ENCODE results near the gene MAEA. TPM values are rescaled to one million over a fixed set of nuclear protein-coding genes. Genes with fewer than 3 reads are reported as not detected.

MAEA gene
- polyA plus RNA-seq, 1 experiment = 94.4 TPM

DNA sequence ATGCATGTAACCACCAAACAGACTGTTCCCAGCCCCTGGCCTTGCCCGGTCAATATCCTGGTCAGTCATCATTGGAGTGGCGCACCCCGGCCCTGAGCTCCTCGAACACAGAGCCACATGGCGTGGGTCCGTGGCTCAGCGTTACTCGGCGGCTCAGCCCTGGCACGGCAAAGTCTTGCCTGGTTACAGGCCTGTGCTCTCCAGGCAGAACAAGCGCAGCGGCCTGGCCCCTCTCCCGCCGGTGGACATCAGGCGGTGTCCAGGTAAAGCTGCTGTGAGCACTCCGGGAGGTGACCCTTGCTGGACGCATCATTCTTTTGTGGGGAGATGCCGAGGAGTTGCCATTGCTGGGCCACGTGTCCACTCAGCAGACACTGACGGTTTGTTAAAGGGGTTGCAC lies 51.2 kb downstream of the MAEA start:
- peaks cover 41% of the 10 kb centered on the region for H3K36me3 ChIP-seq (ENCODE audit: control insufficient read depth, insufficient read depth, low read length)
- TF ChIP-seq, protein P1, sequence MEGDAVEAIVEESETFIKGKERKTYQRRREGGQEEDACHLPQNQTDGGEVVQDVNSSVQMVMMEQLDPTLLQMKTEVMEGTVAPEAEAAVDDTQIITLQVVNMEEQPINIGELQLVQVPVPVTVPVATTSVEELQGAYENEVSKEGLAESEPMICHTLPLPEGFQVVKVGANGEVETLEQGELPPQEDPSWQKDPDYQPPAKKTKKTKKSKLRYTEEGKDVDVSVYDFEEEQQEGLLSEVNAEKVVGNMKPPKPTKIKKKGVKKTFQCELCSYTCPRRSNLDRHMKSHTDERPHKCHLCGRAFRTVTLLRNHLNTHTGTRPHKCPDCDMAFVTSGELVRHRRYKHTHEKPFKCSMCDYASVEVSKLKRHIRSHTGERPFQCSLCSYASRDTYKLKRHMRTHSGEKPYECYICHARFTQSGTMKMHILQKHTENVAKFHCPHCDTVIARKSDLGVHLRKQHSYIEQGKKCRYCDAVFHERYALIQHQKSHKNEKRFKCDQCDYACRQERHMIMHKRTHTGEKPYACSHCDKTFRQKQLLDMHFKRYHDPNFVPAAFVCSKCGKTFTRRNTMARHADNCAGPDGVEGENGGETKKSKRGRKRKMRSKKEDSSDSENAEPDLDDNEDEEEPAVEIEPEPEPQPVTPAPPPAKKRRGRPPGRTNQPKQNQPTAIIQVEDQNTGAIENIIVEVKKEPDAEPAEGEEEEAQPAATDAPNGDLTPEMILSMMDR (IDR thresholded peaks at IDR 0.05; ENCODE audit: insufficient read depth, low read depth, low read length) = no peak
- DNase-seq (ENCODE audit: low read depth) = no peak
- H3K4me3 ChIP-seq (ENCODE audit: low read depth, low read length) = no peak overlapping the region
- POLR2A ChIA-PET = no interaction called here
- H3K27me3 ChIP-seq (ENCODE audit: control insufficient read depth, insufficient read depth, low read length) = no peaks in the 10 kb centered on the region
- CTCF ChIA-PET = interaction anchor here (1.3 kb wide), 1 partner anchor 15 kb away, joined by 4 read pairs; no protein-coding TSS in a partner anchor

DNA sequence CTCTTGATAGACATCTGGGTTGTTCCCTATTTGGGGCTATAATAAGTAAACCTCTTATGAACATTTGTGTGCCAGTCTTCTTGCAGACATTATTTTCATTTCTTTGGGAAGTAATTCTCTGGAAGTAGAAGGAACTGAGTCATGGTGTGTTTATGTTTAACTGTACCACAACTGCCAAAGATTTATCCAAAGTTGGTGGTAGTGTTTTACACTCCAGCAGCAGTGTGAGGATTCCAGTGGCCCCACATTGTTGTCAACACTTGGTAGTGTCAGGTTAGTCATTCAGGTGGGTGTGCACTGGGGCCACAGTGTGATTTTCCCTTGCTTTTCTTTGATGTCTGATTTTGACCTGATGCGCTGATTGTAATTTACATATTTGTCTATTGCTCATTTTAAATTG lies 52.3 kb downstream of the MAEA start:
- CTCF ChIA-PET = interaction anchor here (1.3 kb wide), 1 partner anchor 14 kb away, joined by 4 read pairs; no protein-coding TSS in a partner anchor

DNA sequence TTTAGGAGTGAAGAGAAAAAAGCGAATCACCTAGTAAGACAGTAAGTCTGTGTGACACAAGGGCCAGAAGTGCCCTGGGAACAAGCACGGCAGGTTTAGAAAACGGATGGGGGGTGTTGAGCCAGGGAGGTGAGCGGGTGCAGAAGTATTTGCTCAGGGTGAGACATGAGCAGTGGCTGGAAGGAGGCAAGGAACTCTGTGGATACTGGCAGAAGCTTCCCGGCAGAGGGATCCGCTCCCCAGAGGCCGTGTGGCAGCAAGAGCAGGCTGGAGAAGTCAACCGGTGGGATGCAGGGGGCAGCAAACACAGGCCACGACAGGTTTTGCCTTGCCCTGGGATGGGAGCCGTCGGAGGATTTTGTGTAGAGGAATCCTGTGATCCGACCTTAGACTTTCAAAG lies 55.0 kb downstream of the MAEA start:
- TF ChIP-seq, protein P1 (IDR thresholded peaks at IDR 0.05; ENCODE audit: insufficient read depth, low read depth, low read length) = no peak
- ChIA-PET POLR2A (no interaction called here), CTCF (no interaction called here)
- peaks cover 14% of the 10 kb centered on the region for H3K36me3 ChIP-seq (ENCODE audit: control insufficient read depth, insufficient read depth, low read length)
- H3K27me3 ChIP-seq (ENCODE audit: control insufficient read depth, insufficient read depth, low read length) = no peaks in the 10 kb centered on the region
- DNase-seq (ENCODE audit: low read depth) = no peak
- H3K4me3 ChIP-seq (ENCODE audit: low read depth, low read length) = no peak overlapping the region

More for the DNA sequence above, 52.3 kb downstream of the MAEA start:
- Histone ChIP-seq H3K27me3 (ENCODE audit: control insufficient read depth, insufficient read depth, low read length) (no peaks in the 10 kb centered on the region), H3K4me3 (ENCODE audit: low read depth, low read length) (no peak overlapping the region), H3K36me3 (ENCODE audit: control insufficient read depth, insufficient read depth, low read length) (peaks cover 35% of the 10 kb centered on the region)
- TF ChIP-seq, protein P1 (IDR thresholded peaks at IDR 0.05; ENCODE audit: insufficient read depth, low read depth, low read length) = no peak
- DNase-seq (ENCODE audit: low read depth) = no peak
- POLR2A ChIA-PET = no interaction called here

DNA sequence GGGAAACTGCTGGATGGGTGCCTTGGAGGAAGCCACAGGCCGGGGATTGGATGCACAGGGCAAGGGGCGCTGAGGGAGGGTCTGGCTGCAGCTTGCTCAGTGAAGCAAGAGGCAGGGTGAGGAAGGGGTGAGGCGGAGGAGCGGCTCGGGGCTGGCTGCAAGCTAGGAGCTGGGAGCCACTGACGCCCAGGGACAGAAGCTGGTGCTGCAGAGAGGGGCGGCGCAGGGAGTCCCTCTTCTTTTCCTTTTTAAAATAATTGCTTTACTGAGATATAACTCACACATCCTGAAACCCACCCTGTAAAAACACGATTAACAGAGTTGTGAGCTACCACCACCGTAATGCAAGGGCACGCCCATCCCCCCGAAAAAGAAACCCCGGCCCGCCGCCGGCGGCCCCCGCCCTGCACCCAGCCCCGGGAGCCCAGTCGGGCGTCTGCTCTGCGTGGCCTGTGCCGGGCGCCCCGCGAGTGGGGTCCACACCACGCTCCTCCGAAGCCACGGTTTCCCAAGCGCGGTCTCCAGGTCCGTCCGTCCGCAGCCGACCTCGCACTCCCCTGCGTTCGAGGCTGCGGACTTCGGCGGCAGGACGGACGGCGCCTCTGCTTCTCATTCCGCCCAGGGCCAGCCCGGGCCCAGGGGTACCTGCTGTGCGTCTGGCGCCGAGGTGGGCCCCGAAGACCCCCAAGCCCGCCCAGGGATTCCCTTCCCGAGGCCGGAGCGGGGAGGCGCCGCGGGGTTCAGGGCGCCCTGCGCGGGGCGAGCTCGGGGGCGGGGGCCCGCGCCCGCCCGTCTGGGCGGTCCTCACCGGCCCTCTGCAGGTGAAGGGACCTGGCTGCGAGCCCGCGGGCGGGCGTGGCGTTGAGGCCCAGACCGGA lies 56.5 kb downstream of the MAEA start:
- TF ChIP-seq, protein P1 (IDR thresholded peaks at IDR 0.05; ENCODE audit: insufficient read depth, low read depth, low read length) = peak; percentile 34
- Histone ChIP-seq H3K4me3 (ENCODE audit: low read depth, low read length) (peak overlapping the region; percentile 86), H3K36me3 (ENCODE audit: control insufficient read depth, insufficient read depth, low read length) (peaks cover 7% of the 10 kb centered on the region; the same call in 1 of the 2 replicates), H3K27me3 (ENCODE audit: control insufficient read depth, insufficient read depth, low read length) (no peaks in the 10 kb centered on the region)
- DNase-seq (ENCODE audit: low read depth) = no peak
- CTCF ChIA-PET = interaction anchor here (0.6 to 3.0 kb wide), 8 partner anchors 8 to 347 kb away, joined by 3 to 17 read pairs (median 4); no protein-coding TSS in a partner anchor
- POLR2A ChIA-PET = interaction anchor here (0.6 to 1.5 kb wide), 3 partner anchors 10 to 230 kb away, joined by 3 to 4 read pairs (median 3); partner anchors contain the start of gene MAEA

DNA sequence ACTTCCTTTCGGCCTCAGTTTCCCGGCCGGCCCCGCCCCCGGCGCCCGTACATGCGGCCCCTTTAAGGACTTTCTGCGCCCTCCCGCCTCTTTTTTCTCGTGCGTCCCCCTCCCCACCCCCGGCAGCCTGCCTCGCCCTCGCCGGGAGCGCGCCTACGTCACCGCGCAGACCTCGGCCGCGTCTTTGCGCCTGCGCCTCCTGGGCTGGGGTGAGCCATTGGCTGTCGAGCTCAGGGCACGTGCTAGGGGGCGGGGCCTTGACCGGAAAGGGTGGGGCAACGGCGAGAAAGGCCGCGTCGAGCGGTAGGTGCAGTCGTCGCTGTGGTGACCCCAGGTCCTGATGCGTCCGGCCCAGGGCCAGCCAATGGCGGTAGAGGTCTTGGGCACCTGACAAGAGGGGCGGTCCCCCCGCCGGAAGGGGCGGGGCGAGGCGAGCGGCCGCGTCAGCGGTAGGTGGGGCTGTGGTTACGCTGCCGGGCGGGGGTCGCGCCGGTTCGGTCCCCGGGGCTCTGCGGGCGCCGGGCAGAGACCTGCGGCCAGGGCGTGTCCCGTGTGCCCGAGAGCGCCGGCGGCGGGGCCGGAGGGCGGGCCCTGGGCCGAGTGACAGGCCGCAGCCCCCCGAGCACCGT lies 57.2 kb downstream of the MAEA start, which contains the start of gene UVSSA:
Gene UVSSA, plus strand, starts transcription at position 428 of the 629 bp plus-strand sequence. CDS start 884 bp downstream, outside the sequence.
- DNase-seq (ENCODE audit: low read depth) = peak; percentile 97
- TF ChIP-seq, protein P1 (IDR thresholded peaks at IDR 0.05; ENCODE audit: insufficient read depth, low read depth, low read length) = no peak
- Histone ChIP-seq H3K27me3 (ENCODE audit: control insufficient read depth, insufficient read depth, low read length) (no peaks in the 10 kb centered on the region), H3K36me3 (ENCODE audit: control insufficient read depth, insufficient read depth, low read length) (peaks cover 3% of the 10 kb centered on the region; the same call in 1 of the 2 replicates), H3K4me3 (ENCODE audit: low read depth, low read length) (peak within 1 kb of the TSS; percentile 86)
- POLR2A ChIA-PET = interaction anchor here (0.6 to 1.5 kb wide), 3 partner anchors 9 to 230 kb away, joined by 3 to 4 read pairs (median 3); partner anchors contain the start of gene MAEA
- CTCF ChIA-PET = interaction anchor here (0.9 to 3.0 kb wide), 9 partner anchors 10 to 346 kb away, joined by 3 to 17 read pairs (median 5); no protein-coding TSS in a partner anchor

Measured in BJ (cell line).